ENCODE results near the gene TRAPPC2L.

The TRAPPC2L gene

GRCh38 chr16:88836791-88837190 is 20.1 kb upstream of the TRAPPC2L start:
- no peak for TF ChIP-seq ZFX (IDR thresholded peaks at IDR 0.05)
- no peak for TF ChIP-seq CTCF (conservative IDR thresholded peaks at IDR 0.05)
- H3K27ac ChIP-seq, result no peak overlapping the region

- TF ChIP-seq ZFX (IDR thresholded peaks at IDR 0.05), result no peak
- TF ChIP-seq CTCF (conservative IDR thresholded peaks at IDR 0.05), result no peak
- no peak overlapping the region for H3K27ac ChIP-seq
Measured at GRCh38 chr16:88837806-88838205, 19.1 kb upstream of the TRAPPC2L start.

- no peak overlapping the region for H3K27ac ChIP-seq
- TF ChIP-seq ZFX (IDR thresholded peaks at IDR 0.05), result no peak
- TF ChIP-seq CTCF (conservative IDR thresholded peaks at IDR 0.05), result no peak
Measured at GRCh38 chr16:88838566-88838965, 18.4 kb upstream of the TRAPPC2L start.

GRCh38 chr16:88839026-88839529 is 17.8 kb upstream of the TRAPPC2L start:
- H3K27ac ChIP-seq, result no peak overlapping the region

GRCh38 chr16:88839745-88840599 is 17.0 kb upstream of the TRAPPC2L start:
- TF ChIP-seq CTCF (conservative IDR thresholded peaks at IDR 0.05), result no peak
- no peak for TF ChIP-seq ZFX (IDR thresholded peaks at IDR 0.05)
- H3K27ac ChIP-seq, result no peak overlapping the region

More at GRCh38 chr16:88839026-88839529, 17.8 kb upstream of the TRAPPC2L start:
- TF ChIP-seq CTCF (conservative IDR thresholded peaks at IDR 0.05), result no peak; the same call in 1 of the 2 replicates
- TF ChIP-seq ZFX (IDR thresholded peaks at IDR 0.05), result no peak

GRCh38 chr16:88840600-88841215 is 16.2 kb upstream of the TRAPPC2L start:
- no peak overlapping the region for H3K27ac ChIP-seq
- TF ChIP-seq CTCF (conservative IDR thresholded peaks at IDR 0.05) (no peak), ZFX (IDR thresholded peaks at IDR 0.05) (no peak)

Data from C4-2B (cell line).